ENCODE measurements around the gene SPATC1L. TPM values are rescaled to one million over a fixed set of nuclear protein-coding genes. Genes with fewer than 3 reads are reported as not detected.
"Not testable (repeated sequence)": the region's sequence is repeated elsewhere in the genome, so short reads cannot be mapped to it uniquely, and the experiment has no call there.

The SPATC1L gene
- total RNA-seq, 1 experiment from 2014 or later: 6.2 TPM

- not testable (repeated sequence) for DNase-seq (ENCODE audit: extremely low read depth, low read depth)
These were observed 16.9 kb upstream of the SPATC1L start for GRCh38 chr21:46200877-46201803.

GRCh38 chr21:46199436-46200373 is 15.4 kb upstream of the SPATC1L start:
- DNase-seq (ENCODE audit: extremely low read depth, low read depth): no peak

GRCh38 chr21:46196733-46197132 is 12.5 kb upstream of the SPATC1L start:
- DNase-seq (ENCODE audit: extremely low read depth, low read depth): no peak

GRCh38 chr21:46195595-46196195 is 11.4 kb upstream of the SPATC1L start:
- DNase-seq (ENCODE audit: extremely low read depth, low read depth): no peak

- no peak for DNase-seq (ENCODE audit: extremely low read depth, low read depth)
These were observed 10.4 kb upstream of the SPATC1L start for GRCh38 chr21:46194374-46195334.

- no peak for DNase-seq (ENCODE audit: extremely low read depth, low read depth)
These were observed 9.6 kb upstream of the SPATC1L start for GRCh38 chr21:46193829-46194373.

- no peak for DNase-seq (ENCODE audit: extremely low read depth, low read depth)
These were observed 7.7 kb upstream of the SPATC1L start for GRCh38 chr21:46191686-46192575.

- DNase-seq (ENCODE audit: extremely low read depth, low read depth): no peak
These were observed 7.0 kb upstream of the SPATC1L start for GRCh38 chr21:46191257-46191685.

- no peak for DNase-seq (ENCODE audit: extremely low read depth, low read depth)
These were observed 6.4 kb upstream of the SPATC1L start for GRCh38 chr21:46190491-46191131.

- DNase-seq (ENCODE audit: extremely low read depth, low read depth): no peak
These were observed 5.8 kb upstream of the SPATC1L start for GRCh38 chr21:46189959-46190490.

- DNase-seq (ENCODE audit: extremely low read depth, low read depth): no peak
These were observed 5.1 kb upstream of the SPATC1L start for GRCh38 chr21:46189213-46189958.

GRCh38 chr21:46188226-46189212 is 4.3 kb upstream of the SPATC1L start:
- DNase-seq (ENCODE audit: extremely low read depth, low read depth): peak; percentile 30

- no peak for DNase-seq (ENCODE audit: extremely low read depth, low read depth)
These were observed 3.6 kb upstream of the SPATC1L start for GRCh38 chr21:46187814-46188213.

GRCh38 chr21:46187261-46187660 is 3.0 kb upstream of the SPATC1L start:
- DNase-seq (ENCODE audit: extremely low read depth, low read depth): no peak

- DNase-seq (ENCODE audit: extremely low read depth, low read depth): no peak
These were observed 1.5 kb upstream of the SPATC1L start for GRCh38 chr21:46185716-46186115.

Measured in NCI-H460 (cell line).